Glutamatergic neuron (in vitro differentiated cells): ENCODE measurements around the gene METTL8. TPM values are rescaled to one million over a fixed set of nuclear protein-coding genes. Genes with fewer than 3 reads are reported as not detected.

Source experiments
- DNase-seq: peaks from one replicate; pipeline ENCODE4 v3.0.0; 2022
- H3K27ac Mint-ChIP-seq: one replicate; pipeline ENCODE4 v1.8.0; 2020; ENCODE audit warnings: mild to moderate bottlenecking, mixed read lengths, inconsistent platforms; ENCODE audit not compliant: unreplicated experiment
- H3K27me3 Mint-ChIP-seq: one replicate; pipeline ENCODE4 v1.8.0; 2020; ENCODE audit warnings: mild to moderate bottlenecking, moderate library complexity, mixed read lengths, inconsistent platforms; ENCODE audit not compliant: unreplicated experiment
- H3K36me3 Mint-ChIP-seq: one replicate; pipeline ENCODE4 v1.8.0; 2020; ENCODE audit warnings: mild to moderate bottlenecking, mixed read lengths, inconsistent platforms; ENCODE audit not compliant: unreplicated experiment
- H3K4me1 Mint-ChIP-seq: one replicate; pipeline ENCODE4 v1.8.0; 2020; ENCODE audit warnings: mild to moderate bottlenecking, low read depth, mixed read lengths, inconsistent platforms; ENCODE audit not compliant: unreplicated experiment
- H3K4me3 Mint-ChIP-seq: one replicate; pipeline ENCODE4 v1.8.0; 2020; ENCODE audit warnings: mild to moderate bottlenecking, mixed read lengths, inconsistent platforms; ENCODE audit not compliant: unreplicated experiment
- H3K9me3 Mint-ChIP-seq: one replicate; pipeline ENCODE4 v1.8.0; 2020; ENCODE audit warnings: mild to moderate bottlenecking, moderate library complexity, mixed read lengths, inconsistent platforms; ENCODE audit not compliant: unreplicated experiment
- total RNA-seq: library from RNA; stranded (reverse); fragmentation: NEBNext Ultra II Directional; extraction: Animal tissue kit (Norgen Biotek cat#: 25700); gene quantifications from one replicate; pipeline ENCODE4 v1.2.1, GENCODE V29; 2021; ENCODE audit not compliant: unreplicated experiment
- TF ChIP-seq, protein P1 (sequence below): fragments of 200-600 bp; sonication (generic); IDR thresholded peaks from one replicate; pipeline ENCODE4 v1.5.0; 2021; ENCODE audit not compliant: partially characterized antibody, unreplicated experiment

METTL8 gene
- total RNA-seq, 1 donor from 2014 or later, result 10.9 TPM

DNA sequence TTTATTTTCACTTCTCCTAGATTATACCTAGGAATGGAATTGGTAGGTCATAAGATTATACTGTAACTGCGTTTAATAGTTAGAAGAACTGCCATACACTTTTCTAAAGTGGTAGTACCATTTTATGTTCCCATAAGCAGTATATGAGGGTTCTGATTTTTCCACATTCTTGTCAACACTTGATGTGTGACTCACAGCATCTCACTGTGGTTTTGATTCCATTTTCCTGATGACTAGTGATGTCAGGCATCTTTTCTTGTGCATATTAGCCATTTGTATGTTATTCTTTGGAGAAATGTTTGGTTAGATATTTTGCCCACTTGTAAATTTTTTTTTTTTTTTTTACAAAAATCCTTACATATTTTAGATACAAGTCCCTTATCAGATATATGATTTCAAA, 2.5 kb upstream of the METTL8 start:
- TF ChIP-seq, protein P1, sequence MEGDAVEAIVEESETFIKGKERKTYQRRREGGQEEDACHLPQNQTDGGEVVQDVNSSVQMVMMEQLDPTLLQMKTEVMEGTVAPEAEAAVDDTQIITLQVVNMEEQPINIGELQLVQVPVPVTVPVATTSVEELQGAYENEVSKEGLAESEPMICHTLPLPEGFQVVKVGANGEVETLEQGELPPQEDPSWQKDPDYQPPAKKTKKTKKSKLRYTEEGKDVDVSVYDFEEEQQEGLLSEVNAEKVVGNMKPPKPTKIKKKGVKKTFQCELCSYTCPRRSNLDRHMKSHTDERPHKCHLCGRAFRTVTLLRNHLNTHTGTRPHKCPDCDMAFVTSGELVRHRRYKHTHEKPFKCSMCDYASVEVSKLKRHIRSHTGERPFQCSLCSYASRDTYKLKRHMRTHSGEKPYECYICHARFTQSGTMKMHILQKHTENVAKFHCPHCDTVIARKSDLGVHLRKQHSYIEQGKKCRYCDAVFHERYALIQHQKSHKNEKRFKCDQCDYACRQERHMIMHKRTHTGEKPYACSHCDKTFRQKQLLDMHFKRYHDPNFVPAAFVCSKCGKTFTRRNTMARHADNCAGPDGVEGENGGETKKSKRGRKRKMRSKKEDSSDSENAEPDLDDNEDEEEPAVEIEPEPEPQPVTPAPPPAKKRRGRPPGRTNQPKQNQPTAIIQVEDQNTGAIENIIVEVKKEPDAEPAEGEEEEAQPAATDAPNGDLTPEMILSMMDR, result no peak
- DNase-seq, result no peak
- Mint-ChIP-seq H3K9me3 (peaks cover 5% of the 10 kb centered on the region), H3K36me3 (no peaks in the 10 kb centered on the region), H3K27ac (no peak overlapping the region), H3K4me3 (no peak overlapping the region), H3K27me3 (peaks cover 2% of the 10 kb centered on the region), H3K4me1 (peaks cover 13% of the 10 kb centered on the region)

GRCh38 chr2:171434013-171434989, 511 bp upstream of the METTL8 start, which contains the start of gene DCAF17:
Gene DCAF17, plus strand, starts transcription at chr2:171434226. Its CDS starts 352 bp downstream, at chr2:171434578.
- Mint-ChIP-seq H3K36me3 (no peaks in the 10 kb centered on the region), H3K4me1 (peaks cover 13% of the 10 kb centered on the region)

GRCh38 chr2:171432969-171433762, 624 bp downstream of the METTL8 start:
- peaks cover 13% of the 10 kb centered on the region for H3K4me1 Mint-ChIP-seq
- no peak for DNase-seq
- H3K36me3 Mint-ChIP-seq, result no peaks in the 10 kb centered on the region
- H3K9me3 Mint-ChIP-seq, result peaks cover 4% of the 10 kb centered on the region
- TF ChIP-seq, protein P1, result no peak
- H3K4me3 Mint-ChIP-seq, result peak overlapping the region; percentile 91
- H3K27ac Mint-ChIP-seq, result peak overlapping the region; percentile 80
- H3K27me3 Mint-ChIP-seq, result no peaks in the 10 kb centered on the region

More at GRCh38 chr2:171434013-171434989, 511 bp upstream of the METTL8 start, which contains the start of gene DCAF17:
- Mint-ChIP-seq H3K27me3 (peaks cover 2% of the 10 kb centered on the region), H3K4me3 (peak within 1 kb of the TSS; percentile 95), H3K27ac (peak within 1 kb of the TSS; percentile 85), H3K9me3 (peaks cover 4% of the 10 kb centered on the region)
- TF ChIP-seq, protein P1, result no peak
- DNase-seq, result peak; percentile 96

DNA sequence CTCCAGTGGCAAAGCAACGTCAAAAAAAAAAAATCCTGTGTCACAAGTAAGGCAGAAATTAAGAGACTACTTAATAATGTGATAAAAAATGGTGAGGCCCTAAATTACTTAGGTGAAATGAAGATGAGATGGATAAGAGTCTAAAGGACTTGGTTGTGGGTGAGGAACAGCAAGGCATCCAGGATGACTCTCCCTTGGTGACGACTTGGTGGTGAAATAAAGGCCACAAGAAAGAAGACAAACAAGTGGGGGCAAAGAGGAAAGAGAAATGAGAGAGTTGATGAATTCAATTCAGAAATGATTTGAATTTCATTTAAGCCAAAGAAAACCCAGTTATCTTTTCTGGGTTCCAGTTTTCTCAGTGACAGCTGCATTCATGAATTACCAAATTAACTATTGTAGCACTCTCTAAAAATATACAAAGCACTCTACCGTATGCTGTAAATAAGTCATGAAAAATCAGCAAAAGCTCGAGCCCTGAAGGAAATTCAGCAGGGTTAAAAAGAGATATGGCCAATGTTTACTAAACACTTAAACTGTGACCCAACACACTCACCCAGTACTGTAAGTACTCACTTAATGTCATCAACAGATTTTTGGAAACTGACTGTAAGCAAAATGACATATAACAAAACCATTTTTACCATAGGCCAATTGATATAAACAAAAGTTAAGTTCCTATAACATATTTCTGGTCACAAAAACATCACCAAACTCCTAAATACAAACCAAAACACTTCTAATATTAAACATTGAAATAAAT, 1.4 kb downstream of the METTL8 start:
- H3K27ac Mint-ChIP-seq, result peak overlapping the region; percentile 2
- peaks cover 4% of the 10 kb centered on the region for H3K9me3 Mint-ChIP-seq
- no peak for DNase-seq
- H3K27me3 Mint-ChIP-seq, result no peaks in the 10 kb centered on the region
- peak overlapping the region; percentile 91 for H3K4me3 Mint-ChIP-seq
- H3K36me3 Mint-ChIP-seq, result no peaks in the 10 kb centered on the region
- peaks cover 13% of the 10 kb centered on the region for H3K4me1 Mint-ChIP-seq
- TF ChIP-seq, protein P1, result no peak
